GM18526 (cell line): Measurements from ENCODE around the gene GPR35.

Experiments
- POLR2A ChIP-seq: IDR thresholded peaks from 3 replicates; pipeline ENCODE4 v1.6.1; 2011; ENCODE audit not compliant: insufficient read length; ENCODE audit errors: extremely low read depth

Gene GPR35

DNA sequence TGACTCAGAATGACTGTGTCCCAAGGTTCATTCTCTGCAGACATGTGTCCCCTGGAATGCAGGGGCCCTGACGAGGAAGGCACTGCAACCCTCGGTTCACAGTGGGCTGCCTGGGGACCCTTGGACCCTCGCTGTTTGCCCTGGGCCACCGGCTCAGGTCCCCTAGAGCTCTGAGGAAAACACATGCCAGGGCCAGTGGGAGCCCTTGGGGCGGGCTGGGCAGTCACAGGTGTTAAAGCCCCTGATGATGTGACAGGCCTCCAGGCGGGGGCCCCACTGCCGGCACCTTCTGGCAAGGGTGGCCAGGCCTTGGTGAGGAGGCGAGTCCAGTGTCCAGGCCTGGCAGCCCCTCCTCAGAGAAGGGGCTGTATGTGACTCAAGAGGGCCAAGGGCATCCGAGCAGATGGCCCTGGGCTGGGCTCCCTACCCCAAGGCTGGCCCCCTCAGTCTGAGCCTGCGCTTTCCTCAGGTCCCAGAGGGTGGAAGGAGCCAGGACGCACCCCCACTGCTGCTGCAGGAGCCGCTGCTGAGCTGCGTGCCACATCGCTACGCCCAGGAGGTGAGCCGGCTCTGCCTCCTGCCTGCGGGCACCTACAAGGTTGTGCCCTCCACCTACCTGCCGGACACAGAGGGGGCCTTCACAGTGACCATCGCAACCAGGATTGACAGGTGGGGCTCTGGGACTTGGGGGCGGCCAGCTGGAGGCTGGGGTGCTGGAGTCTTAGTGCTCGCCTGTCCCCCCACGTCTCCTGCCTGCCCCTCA, 27.7 kb upstream of the GPR35 start:
- no peak for TF ChIP-seq POLR2A

DNA sequence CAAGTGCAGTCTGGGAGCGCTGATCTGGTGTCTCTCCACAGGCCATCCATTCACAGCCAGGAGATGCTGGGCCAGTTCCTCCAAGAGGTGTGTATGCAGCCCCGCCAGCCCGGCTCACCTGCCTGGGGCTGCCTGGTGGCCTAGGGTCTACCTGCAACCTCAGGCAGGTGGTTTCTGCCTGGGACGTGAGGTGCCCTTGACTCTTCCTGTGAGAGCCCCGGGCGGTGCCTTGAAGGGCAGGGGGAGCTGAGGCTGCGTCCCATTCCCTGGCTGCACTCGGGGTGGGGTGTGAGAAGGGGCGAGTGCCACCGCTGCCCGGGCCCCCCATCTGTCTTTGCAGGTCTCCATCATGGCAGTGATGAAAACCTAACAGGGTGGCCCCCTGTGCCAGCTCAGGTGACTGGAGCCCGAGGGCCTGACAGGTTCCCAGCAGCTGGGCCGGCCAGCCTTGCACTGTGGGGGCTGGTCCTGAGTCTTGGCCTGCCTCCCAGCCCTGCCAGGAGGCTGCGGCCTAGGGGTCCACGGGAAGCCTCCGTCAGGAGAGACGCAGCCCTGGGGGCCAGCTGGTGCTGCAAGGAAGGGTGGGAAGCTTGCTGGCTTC, 26.9 kb upstream of the GPR35 start:
- TF ChIP-seq POLR2A = no peak

DNA sequence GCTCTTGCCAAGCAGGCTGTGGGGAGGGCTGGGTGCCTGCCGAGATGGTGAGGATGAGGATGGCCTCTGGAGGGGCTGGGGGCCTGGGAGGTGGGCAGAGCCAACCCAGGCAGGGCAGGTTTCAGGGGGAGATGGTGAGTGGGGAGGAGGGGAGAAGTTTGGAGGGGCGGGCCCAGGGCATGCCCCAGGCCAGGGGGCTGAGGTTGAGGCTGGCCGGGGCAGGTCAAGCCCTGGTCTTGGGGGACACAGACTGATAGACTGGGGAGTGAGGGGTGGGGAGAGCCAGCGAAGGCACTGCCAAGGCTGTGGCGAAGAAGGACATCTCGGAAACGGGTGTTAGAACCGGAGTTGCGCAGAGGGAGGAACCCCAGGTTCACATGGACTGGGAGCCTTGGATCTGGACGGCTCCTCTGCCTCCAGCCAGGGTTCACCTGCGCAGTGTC, 26.1 kb upstream of the GPR35 start:
- TF ChIP-seq POLR2A = no peak

DNA sequence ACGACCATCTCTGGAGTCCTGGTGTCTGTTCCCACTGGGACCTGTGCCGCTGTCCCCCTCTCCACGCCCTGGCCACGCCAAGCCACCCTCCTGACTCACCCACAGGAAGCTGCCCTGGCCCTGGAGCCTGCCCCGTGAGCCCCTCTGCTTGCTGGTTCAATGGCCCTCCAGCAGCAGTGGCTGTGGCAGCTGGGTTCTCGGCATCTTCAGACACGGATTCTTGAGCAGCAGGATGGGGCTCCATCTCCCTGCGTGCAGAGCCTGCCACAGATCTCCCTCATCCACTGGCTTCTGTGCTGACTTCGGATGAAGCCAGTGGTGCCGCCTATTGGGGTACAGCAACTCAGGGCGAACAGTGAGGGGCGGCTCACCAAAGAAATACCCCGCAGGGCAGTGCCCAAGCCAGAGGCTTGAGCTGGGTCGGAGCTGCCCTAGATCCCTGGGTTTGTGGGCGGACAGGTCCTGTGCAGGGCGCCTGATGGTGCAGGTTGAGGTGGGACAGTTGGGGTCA, 24.8 kb upstream of the GPR35 start:
- no peak for TF ChIP-seq POLR2A

DNA sequence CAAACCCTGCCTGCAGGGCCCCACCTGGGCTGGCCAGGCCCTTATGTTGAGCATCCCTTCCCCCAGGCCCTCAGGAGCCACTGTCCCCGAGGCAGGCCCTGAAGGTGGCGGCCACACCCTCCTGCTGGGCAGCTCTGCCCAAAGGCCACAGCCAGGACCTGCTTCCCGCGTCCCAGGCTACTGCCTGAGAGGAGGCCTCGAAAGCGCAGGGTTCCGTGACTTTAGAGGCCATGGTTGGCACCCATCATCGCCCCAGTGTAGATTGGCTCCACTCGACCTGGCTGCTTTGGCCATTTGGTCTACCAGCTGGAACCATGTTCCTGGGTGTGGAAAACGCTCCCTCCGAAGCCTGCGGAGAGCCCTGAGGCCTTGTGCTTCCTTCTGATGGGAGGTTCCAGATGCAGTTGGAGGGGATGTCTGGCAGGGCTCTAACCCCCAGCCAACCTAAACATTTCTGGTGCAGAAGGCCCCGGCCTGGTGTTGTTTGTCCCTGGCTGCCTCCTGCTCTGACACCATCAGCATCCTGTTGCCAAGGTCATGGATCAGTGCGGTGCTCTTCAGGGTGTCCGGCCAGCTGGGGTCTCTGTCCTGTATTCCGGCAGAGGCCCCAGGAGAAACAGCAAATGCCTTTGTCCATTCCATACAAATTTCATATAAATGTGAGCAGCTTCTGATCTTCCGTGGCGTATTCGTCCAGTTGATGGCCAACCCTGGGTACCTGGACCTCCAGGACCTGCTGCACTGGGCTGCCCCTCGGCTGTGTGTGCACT, 24.0 kb upstream of the GPR35 start:
- TF ChIP-seq POLR2A = no peak

DNA sequence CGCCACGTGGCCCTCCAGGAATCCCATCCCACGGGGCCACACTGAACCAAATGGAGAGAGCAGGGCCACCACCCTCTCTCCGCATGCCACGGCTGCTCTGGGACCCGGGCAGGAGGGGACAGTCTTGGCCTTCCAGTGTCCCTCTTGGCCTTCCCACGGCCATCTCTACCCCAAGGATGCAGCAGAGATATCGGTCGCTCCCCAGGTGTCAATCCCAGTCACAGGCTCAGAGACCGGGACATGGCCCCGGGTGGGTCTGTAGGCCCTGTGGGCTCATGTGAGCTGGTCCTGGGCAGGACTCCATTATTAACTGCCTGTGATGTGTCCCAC, 23.5 kb upstream of the GPR35 start:
- no peak for TF ChIP-seq POLR2A

DNA sequence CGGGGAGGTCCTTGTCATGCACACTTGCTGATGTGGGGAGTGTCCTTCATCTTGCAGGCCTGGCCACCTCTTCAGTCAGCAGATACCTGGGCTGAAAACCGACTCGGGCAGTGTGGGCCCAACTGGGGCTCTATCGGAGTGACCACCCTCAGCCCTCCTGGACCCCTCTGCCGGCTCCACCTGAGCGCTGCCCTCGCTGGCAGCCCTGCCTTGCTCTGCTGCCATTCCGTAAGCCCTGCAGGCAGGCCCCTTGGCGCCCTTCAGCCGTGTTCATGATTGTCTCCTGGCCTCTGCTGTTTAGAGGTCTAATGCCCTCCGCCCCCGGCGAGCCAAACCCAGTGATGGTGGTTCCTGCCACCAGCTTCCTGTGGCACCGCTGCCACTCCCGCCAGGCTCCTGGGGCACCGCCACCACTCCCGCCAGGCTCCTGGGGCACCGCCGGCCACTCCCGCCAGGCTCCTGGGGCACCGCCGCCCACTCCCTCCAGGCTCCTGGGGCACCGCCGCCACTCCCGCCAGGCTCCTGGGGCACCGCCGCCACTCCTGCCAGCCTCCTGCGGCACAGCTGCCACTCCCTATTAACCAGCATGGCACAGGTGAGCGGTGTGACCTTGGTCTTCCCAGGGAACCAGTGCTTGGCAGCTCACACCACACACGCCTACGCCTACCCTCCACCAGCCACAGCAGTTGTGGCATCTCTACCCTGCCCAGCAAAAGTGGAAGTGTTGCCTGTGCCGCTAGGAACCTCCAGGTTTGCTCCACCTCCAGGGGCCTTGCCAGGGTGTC, 22.8 kb upstream of the GPR35 start:
- TF ChIP-seq POLR2A = no peak

DNA sequence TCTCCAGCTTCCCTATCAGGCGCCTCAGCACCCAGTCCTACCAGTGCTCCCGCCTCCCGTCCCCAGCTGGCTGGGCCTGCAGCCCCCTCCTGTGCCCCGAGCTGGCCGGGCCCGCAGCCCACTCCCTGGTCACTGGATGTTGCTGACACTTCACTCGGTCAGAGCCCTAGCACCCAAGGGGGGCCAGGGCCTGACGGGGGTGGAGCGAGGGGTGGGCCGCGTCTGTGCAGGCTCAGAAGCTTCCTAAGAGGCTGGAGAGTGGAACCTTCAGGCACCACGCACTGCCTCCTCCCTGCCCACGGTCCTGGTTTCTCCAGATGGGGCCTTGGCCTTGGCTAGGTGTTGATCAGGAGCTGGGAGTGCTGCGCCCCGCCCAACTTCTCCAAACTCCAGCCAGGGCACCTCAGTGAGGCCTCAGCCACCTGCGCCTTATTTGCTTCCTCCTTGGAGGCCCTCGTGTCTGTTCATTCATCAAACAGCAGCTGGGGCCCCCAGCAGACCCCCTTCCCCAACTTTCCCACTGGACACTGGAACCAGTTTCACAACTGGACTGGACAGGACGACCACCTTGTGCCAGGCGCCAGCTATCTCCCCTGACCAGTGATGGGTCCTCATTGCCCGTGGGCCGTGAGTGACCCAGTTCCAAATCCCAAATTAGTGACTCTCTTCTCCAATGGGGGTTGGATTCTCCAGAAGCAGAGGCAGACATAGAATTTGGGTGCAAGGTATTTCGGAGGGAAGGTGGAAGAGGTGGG, 22.0 kb upstream of the GPR35 start:
- no peak for TF ChIP-seq POLR2A

DNA sequence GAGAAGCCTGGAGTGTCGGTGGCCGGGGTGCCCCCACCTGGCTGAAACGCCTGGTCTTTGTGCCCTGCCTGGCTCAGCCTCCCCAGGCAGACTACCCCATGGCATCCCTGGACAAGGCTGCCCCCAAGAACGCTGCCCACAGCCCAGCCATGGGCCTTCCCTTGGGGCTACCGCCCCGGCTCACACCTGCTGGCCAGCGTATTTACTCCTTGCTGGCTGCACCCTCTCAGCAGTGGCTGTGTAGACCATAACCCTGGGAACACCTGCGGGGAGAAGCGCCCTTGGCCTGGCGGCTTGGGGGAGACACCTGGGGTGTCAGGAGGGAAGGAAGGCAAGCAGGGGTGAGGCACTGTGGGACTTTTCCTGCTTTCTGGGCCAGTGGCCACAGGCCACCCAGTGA, 21.4 kb upstream of the GPR35 start:
- TF ChIP-seq POLR2A = no peak

DNA sequence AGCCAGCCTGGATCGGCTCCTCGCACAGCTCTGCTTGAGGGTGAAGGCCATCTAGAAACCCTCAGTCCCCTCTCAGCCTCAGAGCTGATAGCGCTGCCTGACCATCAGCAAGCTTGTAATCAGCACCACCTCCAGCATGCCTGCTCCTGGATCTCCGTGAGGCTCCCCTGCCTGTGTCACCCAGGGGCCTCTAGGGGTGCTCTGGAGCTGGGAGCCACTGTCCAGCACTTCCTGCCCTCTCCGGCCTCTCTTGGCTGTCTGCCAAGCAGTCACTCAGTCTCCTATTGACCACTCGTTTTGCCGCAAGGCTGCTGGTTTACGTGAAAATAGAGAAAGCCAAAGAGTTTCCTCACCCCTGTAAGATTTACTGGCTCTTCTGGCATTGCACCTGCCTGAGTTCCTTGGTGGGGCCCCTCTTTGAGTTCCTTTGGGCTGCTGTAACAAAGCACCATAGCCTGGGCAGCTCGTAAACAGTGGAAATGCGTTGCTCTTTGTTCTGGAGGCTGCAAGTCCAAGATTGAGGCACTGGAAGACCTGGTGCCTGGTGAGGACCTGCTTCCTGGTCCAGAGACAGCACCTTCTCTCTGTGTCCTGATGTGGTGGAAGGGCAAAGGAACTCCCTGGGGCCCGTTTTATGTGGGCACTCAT, 20.9 kb upstream of the GPR35 start:
- no peak for TF ChIP-seq POLR2A

DNA sequence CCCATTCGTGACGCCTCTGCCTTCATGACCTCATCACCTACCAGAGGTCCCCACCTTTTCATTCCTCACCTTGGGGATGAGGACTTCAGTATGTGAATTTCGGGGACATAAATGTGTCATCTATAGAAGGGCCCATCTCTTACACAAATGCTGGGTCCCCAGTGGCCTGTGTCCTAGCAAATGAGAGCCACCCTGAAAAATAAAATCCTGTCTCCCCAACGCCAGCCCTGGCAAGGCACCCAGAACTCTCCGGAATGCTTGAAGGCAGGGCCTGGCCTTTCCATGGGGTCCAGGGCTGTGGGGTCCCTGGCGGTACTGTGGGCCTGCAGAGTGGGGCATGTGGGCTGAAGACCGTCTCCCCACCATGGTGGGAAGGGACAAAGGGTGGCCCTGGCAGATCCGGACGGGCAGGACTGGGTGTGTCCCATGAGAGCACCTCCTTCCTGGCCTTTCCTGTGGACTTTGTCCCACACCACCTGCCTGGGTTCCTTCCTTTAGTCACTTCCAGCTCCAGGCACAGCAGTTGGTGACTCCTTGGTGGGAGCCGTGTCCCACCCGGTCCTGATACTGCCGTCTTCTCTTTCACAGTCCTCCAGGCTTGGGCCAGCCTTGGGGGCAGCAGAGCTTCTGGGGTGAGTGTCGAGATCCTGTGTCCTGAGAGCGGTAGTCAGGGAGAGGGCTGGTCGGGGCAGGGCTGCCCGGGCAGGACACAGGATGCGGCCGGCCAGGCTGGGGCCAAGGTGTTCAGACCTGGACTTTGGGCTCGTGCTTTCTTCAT, 20.2 kb upstream of the GPR35 start:
- TF ChIP-seq POLR2A = no peak

DNA sequence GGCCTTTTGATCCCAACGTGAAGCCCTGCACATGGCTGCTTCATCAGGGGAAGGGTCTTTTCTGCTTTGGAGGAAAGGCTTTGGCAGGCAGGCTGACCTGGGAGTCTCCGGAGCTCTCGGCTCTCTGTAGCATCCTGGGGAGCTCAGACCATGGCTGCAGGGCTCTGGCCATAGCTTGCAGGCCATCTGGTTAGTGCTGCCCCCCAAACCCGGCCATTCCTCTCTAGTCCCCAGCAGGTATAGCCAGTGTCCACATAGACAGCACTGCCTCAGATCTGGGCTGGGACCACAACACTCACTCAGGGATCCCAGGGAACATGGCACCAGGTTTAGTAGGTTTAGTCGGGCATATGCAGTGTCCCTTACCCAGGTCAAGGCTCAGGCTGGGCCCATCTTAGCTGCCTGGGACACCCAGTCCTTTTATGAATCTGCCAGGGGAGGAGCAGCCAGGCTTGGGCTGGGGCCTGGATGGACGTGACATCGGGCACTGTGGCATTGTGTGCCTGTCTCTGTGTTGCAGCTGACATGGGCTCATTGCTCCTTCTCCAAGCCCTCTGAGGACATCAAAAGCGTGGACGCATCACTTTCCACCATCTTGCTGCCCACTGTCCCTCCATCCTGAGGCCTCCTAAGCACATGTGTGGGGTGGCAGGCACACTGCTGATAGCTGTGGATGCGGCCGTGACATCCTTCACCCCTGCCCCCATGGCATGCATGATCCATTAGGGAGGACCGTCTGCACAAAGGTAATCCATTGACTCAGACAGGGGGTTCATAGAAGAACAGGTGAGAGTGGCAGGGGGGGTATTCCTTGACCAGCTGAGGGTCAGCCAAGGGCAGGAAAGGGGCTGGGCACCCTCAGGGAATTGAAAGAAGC, 19.2 kb upstream of the GPR35 start:
- no peak for TF ChIP-seq POLR2A

DNA sequence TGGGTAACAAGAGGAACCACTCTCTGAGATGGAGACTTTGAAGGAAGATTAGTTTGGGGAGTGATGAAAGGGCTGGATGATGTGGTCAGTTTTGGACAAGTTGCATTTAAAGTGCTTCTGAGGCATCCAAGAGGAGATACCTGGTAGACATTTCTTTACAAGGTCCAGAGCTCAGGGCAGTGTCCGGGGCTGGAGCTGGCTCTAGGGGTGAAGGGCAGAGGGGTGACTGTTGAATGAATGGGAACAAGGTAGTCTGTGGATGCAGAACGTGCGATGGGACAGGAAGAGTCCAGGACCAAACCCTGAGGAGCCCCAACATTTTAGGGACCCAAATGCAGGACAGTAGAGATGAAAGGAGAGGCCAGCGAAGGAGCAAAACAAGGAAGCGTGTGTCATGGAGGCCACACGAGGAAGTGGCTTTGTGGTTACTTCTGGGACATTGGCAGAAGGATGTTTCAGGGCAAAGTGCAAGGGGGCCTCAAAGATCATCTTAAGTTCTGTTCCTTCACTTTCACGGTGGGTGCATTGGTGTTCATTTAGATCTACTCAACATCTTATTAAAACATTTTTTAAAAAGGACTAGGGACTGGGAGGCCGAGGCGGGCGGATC, 13.6 kb upstream of the GPR35 start:
- TF ChIP-seq POLR2A = no peak
